ENCODE data around the gene ECI2.

- TF ChIP-seq CTCF (IDR thresholded peaks at IDR 0.05) = no peak
- no peak for TF ChIP-seq POLR2A (IDR thresholded peaks at IDR 0.05)
Observed at GRCh38 chr6:4170297-4170696, 34.9 kb upstream of the ECI2 start.

All from Peyer's patch (tissue), 4 donors.